Suprapubic skin (tissue), 4 donors: ENCODE results near the gene ALDH18A1.

Source experiments
- EP300 ChIP-seq: sonication (generic); formaldehyde crosslinking; IDR thresholded peaks from one replicate; pipeline ENCODE4 v1.6.1; 2017; ENCODE audit warnings: antibody characterized with exemption
- POLR2A ChIP-seq, 2 donors: fragments of 450-650 bp; IDR thresholded peaks; one replicate each; pipeline ENCODE4 v1.6.1; 2017; ENCODE audit warnings: antibody characterized with exemption in 2 of 2, mild to moderate bottlenecking in 2 of 2, moderate library complexity in 2 of 2
- POLR2AphosphoS5 ChIP-seq, 3 donors: sonication (generic); formaldehyde crosslinking; IDR thresholded peaks; one replicate each; pipeline ENCODE4 v1.6.1; 2017; ENCODE audit warnings: antibody characterized with exemption in 3 of 3
- TF ChIP-seq, protein P1 (sequence below), 2 donors: fragments of 200-600 bp in 1 of 2; fragments of 450-650 bp in 1 of 2; sonication (generic) in 1 of 2; IDR thresholded peaks; one replicate each; pipeline ENCODE4 v1.5.1; 2016 to 2019; ENCODE audit warnings: antibody characterized with exemption in 2 of 2, mild to moderate bottlenecking in 1 of 2, moderate library complexity in 1 of 2

DNA sequence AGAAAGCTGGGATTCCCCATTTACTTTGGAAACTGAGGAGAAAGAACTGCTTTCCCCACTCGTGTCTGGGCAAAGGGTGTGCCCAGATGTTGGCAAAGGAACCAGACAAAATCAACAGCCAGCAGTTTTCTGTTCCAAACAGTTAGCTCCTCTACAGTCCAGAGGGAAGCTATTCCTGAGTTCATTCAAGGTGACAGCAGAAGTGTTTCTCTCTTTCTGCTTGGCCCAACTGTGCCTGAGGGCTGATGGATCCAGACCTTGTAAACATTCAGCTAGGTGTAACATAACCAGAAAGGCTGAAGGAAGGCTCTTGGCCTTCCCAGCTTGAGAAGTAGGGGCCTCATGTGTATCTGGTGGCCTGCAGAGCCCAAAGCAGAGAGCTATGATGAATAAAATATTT, 7.0 kb upstream of the ALDH18A1 start:
- TF ChIP-seq, protein P1, sequence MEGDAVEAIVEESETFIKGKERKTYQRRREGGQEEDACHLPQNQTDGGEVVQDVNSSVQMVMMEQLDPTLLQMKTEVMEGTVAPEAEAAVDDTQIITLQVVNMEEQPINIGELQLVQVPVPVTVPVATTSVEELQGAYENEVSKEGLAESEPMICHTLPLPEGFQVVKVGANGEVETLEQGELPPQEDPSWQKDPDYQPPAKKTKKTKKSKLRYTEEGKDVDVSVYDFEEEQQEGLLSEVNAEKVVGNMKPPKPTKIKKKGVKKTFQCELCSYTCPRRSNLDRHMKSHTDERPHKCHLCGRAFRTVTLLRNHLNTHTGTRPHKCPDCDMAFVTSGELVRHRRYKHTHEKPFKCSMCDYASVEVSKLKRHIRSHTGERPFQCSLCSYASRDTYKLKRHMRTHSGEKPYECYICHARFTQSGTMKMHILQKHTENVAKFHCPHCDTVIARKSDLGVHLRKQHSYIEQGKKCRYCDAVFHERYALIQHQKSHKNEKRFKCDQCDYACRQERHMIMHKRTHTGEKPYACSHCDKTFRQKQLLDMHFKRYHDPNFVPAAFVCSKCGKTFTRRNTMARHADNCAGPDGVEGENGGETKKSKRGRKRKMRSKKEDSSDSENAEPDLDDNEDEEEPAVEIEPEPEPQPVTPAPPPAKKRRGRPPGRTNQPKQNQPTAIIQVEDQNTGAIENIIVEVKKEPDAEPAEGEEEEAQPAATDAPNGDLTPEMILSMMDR (IDR thresholded peaks at IDR 0.05), result no peak
- no peak for TF ChIP-seq POLR2AphosphoS5 (IDR thresholded peaks at IDR 0.05)
- no peak for TF ChIP-seq POLR2A (IDR thresholded peaks at IDR 0.05)
- TF ChIP-seq EP300, result no peak
